OCI-LY3 (cell line): ENCODE measurements around the gene AHNAK2.

Experiments used
- EZH2phosphoT487 ChIP-seq: fragments of 200-600 bp; shearing (Covaris generic); IDR thresholded peaks from 2 replicates; pipeline ENCODE4 v1.6.1; 2018; ENCODE audit warnings: antibody characterized with exemption, mixed run types, low read depth
- TF ChIP-seq, protein P1 (sequence below): fragments of 200-600, 300-600 bp; sonication (generic); IDR thresholded peaks from 2 replicates; pipeline ENCODE4 v1.5.1; 2014; ENCODE audit warnings: antibody characterized with exemption, low read length, low read depth

DNA sequence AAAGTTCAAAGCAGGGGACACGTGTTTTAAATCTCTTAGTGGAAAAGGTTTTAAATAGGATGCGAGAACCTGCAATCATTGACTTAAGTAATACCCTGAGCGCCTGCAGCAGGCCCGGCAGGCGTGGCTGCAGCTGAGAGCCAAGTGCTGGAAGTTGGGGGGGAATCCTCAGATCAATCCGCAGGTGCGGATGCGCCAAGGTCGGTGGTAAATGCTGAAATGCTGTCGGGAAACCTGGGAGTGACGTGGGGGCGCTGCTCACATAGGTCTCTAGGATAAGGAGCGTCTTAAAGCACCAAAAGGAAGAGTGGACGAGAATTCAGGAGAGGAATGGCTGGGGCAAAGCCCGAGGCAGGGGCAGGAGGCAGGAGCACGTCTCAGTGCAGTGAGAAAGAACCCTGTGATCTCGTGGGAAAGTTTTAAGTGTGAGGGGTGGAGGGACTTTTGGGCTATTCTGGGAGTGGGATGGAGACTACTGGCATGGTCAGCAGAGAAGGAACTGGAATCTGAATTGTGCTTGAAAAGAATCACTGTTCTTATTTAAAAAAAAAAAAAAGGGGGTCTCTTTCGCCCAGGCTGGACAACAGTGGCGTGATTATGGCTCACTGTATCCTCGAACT is 43.6 kb upstream of the AHNAK2 start:
- TF ChIP-seq, protein P1, sequence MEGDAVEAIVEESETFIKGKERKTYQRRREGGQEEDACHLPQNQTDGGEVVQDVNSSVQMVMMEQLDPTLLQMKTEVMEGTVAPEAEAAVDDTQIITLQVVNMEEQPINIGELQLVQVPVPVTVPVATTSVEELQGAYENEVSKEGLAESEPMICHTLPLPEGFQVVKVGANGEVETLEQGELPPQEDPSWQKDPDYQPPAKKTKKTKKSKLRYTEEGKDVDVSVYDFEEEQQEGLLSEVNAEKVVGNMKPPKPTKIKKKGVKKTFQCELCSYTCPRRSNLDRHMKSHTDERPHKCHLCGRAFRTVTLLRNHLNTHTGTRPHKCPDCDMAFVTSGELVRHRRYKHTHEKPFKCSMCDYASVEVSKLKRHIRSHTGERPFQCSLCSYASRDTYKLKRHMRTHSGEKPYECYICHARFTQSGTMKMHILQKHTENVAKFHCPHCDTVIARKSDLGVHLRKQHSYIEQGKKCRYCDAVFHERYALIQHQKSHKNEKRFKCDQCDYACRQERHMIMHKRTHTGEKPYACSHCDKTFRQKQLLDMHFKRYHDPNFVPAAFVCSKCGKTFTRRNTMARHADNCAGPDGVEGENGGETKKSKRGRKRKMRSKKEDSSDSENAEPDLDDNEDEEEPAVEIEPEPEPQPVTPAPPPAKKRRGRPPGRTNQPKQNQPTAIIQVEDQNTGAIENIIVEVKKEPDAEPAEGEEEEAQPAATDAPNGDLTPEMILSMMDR = peak; percentile 54; the same call in 1 of the 2 replicates
- no peak for TF ChIP-seq EZH2phosphoT487
